ENCODE measurements around the gene TSPAN10.

The TSPAN10 gene

GRCh38 chr17:81660441-81660840 is 23.4 kb downstream of the TSPAN10 start:
- Histone ChIP-seq H3K36me3 (ENCODE audit: control insufficient read depth in 2 of 2, insufficient read depth in 2 of 2, low read length in 2 of 2) (peaks cover 0 to 3% of the 10 kb centered on the region in 2 donors), H3K27ac (ENCODE audit: low read depth in 2 of 2, low read length in 2 of 2) (no peak overlapping the region), H3K4me3 (ENCODE audit: low read length in 2 of 2) (no peak overlapping the region)

GRCh38 chr17:81662002-81662401 is 25.0 kb downstream of the TSPAN10 start:
- Histone ChIP-seq H3K27ac (ENCODE audit: low read depth in 2 of 2, low read length in 2 of 2) (no peak overlapping the region), H3K27me3 (ENCODE audit: control insufficient read depth in 2 of 2, insufficient read depth in 2 of 2, low read length in 2 of 2) (no peaks in the 10 kb centered on the region), H3K36me3 (ENCODE audit: control insufficient read depth in 2 of 2, insufficient read depth in 2 of 2, low read length in 2 of 2) (peaks cover 0 to 3% of the 10 kb centered on the region in 2 donors), H3K9ac (ENCODE audit: low read depth in 1 of 2, low read length in 2 of 2) (no peak overlapping the region), H3K9me3 (ENCODE audit: control insufficient read depth in 2 of 2, low read length in 2 of 2) (no peaks in the 10 kb centered on the region), H3K4me1 (ENCODE audit: control insufficient read depth in 2 of 2, insufficient read depth in 2 of 2, low read length in 2 of 2) (peaks cover 7 to 10% of the 10 kb centered on the region in 2 donors), H3K4me3 (ENCODE audit: low read length in 2 of 2) (no peak overlapping the region)

More at GRCh38 chr17:81660441-81660840, 23.4 kb downstream of the TSPAN10 start:
- no peak overlapping the region for H3K9ac ChIP-seq (ENCODE audit: low read depth in 1 of 2, low read length in 2 of 2)
- no peaks in the 10 kb centered on the region for H3K9me3 ChIP-seq (ENCODE audit: control insufficient read depth in 2 of 2, low read length in 2 of 2)
- no peaks in the 10 kb centered on the region for H3K27me3 ChIP-seq (ENCODE audit: control insufficient read depth in 2 of 2, insufficient read depth in 2 of 2, low read length in 2 of 2)
- peaks cover 2% of the 10 kb centered on the region in 2 donors for H3K4me1 ChIP-seq (ENCODE audit: control insufficient read depth in 2 of 2, insufficient read depth in 2 of 2, low read length in 2 of 2)

GRCh38 chr17:81664051-81664470 is 27.1 kb downstream of the TSPAN10 start:
- no peak overlapping the region for H3K4me3 ChIP-seq (ENCODE audit: low read length in 2 of 2)
- peaks cover 0 to 3% of the 10 kb centered on the region in 2 donors for H3K36me3 ChIP-seq (ENCODE audit: control insufficient read depth in 2 of 2, insufficient read depth in 2 of 2, low read length in 2 of 2)
- peaks cover 10 to 12% of the 10 kb centered on the region in 2 donors for H3K4me1 ChIP-seq (ENCODE audit: control insufficient read depth in 2 of 2, insufficient read depth in 2 of 2, low read length in 2 of 2)
- no peak overlapping the region for H3K27ac ChIP-seq (ENCODE audit: low read depth in 2 of 2, low read length in 2 of 2)
- no peak overlapping the region for H3K9ac ChIP-seq (ENCODE audit: low read depth in 1 of 2, low read length in 2 of 2)
- H3K27me3 ChIP-seq (ENCODE audit: control insufficient read depth in 2 of 2, insufficient read depth in 2 of 2, low read length in 2 of 2), result no peaks in the 10 kb centered on the region
- H3K9me3 ChIP-seq (ENCODE audit: control insufficient read depth in 2 of 2, low read length in 2 of 2), result no peaks in the 10 kb centered on the region

DNA sequence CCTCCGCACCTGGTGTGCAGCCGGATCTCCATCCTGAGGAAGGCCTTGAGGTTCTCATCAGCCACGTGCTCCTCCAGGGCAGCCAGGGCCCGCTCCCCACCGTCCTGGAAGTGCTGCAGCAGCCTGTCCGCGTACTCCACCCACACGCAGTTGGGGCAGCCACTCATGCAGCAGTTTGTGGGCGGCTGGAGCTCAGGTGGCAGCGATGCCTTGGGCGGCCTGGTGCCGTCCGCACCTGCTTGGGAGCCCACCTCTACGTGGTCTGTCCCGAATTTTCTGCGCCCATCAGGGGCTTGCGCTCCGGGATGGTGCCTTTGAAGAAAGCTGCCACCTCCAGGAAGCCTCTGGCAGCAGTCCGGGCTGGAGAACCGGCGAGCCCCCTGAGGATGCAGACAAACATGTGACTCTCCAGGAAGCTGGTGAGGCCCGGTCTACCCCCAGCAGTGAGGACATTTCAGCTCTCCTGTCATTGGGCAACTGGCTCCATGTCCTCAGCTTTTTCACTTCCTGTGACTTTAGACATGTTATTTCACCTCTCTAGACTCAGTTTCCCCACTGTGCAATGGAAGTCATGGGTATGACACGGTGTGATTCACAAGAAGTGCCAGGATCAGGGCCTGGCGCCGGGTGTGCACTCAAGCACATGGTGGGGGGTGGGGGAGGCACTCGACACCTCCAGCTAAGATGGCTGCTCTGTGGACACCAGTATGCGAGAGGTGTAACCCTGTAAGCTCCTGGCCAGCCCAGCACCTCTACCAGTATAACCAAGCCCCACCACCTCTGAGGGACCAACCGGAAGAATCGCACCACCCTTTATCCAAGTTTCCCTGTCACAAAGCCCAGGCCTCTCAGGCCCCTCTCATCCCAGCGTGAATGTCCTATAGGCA is 28.5 kb downstream of the TSPAN10 start:
- no peaks in the 10 kb centered on the region for H3K9me3 ChIP-seq (ENCODE audit: control insufficient read depth in 2 of 2, low read length in 2 of 2)
- H3K36me3 ChIP-seq (ENCODE audit: control insufficient read depth in 2 of 2, insufficient read depth in 2 of 2, low read length in 2 of 2), result peaks cover 7 to 8% of the 10 kb centered on the region in 2 donors
- peak overlapping the region; percentile 75 to 91 for H3K27ac ChIP-seq (ENCODE audit: low read depth in 2 of 2, low read length in 2 of 2)
- peak overlapping the region; percentile 90 to 92 for H3K9ac ChIP-seq (ENCODE audit: low read depth in 1 of 2, low read length in 2 of 2)
- H3K4me1 ChIP-seq (ENCODE audit: control insufficient read depth in 2 of 2, insufficient read depth in 2 of 2, low read length in 2 of 2), result peaks cover 10 to 12% of the 10 kb centered on the region in 2 donors
- peak overlapping the region; percentile 82 to 95 for H3K4me3 ChIP-seq (ENCODE audit: low read length in 2 of 2)
- no peaks in the 10 kb centered on the region for H3K27me3 ChIP-seq (ENCODE audit: control insufficient read depth in 2 of 2, insufficient read depth in 2 of 2, low read length in 2 of 2)

DNA sequence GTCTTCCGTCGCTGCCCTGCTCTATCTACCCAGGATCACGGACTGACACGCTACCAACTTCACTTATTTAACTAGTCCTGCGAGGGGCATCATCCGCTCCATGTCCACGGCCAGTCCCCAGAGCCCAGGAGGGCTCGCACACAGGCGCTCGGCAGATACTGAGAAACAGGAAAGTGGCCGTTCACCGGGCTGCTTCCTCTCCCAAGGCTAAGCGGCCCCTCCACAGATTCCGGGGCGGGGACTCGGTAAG is 29.0 kb downstream of the TSPAN10 start:
- Histone ChIP-seq H3K27ac (ENCODE audit: low read depth in 2 of 2, low read length in 2 of 2) (peak overlapping the region; percentile 75 to 91), H3K36me3 (ENCODE audit: control insufficient read depth in 2 of 2, insufficient read depth in 2 of 2, low read length in 2 of 2) (peaks cover 7 to 11% of the 10 kb centered on the region in 2 donors), H3K9me3 (ENCODE audit: control insufficient read depth in 2 of 2, low read length in 2 of 2) (no peaks in the 10 kb centered on the region), H3K9ac (ENCODE audit: low read depth in 1 of 2, low read length in 2 of 2) (peak overlapping the region; percentile 90 to 92), H3K4me1 (ENCODE audit: control insufficient read depth in 2 of 2, insufficient read depth in 2 of 2, low read length in 2 of 2) (peaks cover 10 to 12% of the 10 kb centered on the region in 2 donors), H3K27me3 (ENCODE audit: control insufficient read depth in 2 of 2, insufficient read depth in 2 of 2, low read length in 2 of 2) (no peaks in the 10 kb centered on the region), H3K4me3 (ENCODE audit: low read length in 2 of 2) (peak overlapping the region; percentile 82 to 95)

DNA sequence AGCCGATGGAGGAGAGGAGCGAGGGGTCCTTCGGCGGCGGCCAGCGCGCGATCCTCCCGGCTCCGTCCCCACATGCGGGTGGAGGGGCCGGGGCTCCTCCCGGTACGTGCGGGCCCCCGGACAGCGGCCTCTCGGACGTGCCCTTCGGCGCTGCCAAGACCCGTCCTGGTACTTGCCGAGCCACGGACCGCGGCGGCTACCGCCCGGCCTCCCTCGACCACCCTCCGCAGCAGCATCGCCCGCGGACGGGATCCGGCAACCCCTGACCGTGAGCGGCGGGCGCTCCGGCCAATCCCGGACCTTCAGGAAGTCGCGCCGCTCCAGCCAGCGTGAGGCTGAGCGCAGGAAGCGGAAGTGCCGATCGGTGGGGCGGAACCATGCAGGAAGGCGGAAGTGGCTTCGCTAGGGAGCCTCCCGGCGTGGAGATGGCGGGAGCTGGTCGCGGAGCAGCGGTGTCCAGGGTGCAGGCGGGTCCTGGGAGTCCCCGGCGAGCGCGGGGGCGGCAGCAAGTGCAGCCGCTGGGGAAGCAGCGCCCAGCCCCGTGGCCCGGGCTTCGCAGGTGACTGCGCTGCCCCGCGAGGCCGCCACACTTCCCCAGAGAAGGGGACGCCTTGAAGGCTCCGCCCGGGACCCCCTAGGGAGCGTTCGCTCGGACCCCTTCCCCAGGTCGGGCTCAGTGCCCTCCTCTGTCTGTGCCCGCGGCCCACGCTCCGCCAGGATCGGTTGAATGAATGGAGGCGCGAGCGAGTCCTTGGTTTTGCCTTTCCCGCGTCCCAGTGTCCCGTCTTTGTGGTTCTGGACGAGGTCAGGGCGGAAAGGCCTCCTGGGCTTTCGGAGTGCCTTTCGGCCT is 29.6 kb downstream of the TSPAN10 start, which contains the start of the genes CCDC137 and OXLD1:
TSS of gene CCDC137 (plus strand) at position 396 of the 850 bp plus-strand sequence. CDS start at position 426, 30 bp downstream.
TSS of gene OXLD1 (minus strand) at position 264 of the 850 bp plus-strand sequence. CDS start at position 236, 28 bp downstream.
- Histone ChIP-seq H3K4me1 (ENCODE audit: control insufficient read depth in 2 of 2, insufficient read depth in 2 of 2, low read length in 2 of 2) (peaks cover 10 to 12% of the 10 kb centered on the region in 2 donors), H3K4me3 (ENCODE audit: low read length in 2 of 2) (peak within 1 kb of the TSS; percentile 82 to 95), H3K27me3 (ENCODE audit: control insufficient read depth in 2 of 2, insufficient read depth in 2 of 2, low read length in 2 of 2) (no peaks in the 10 kb centered on the region), H3K36me3 (ENCODE audit: control insufficient read depth in 2 of 2, insufficient read depth in 2 of 2, low read length in 2 of 2) (peaks cover 12 to 16% of the 10 kb centered on the region in 2 donors), H3K27ac (ENCODE audit: low read depth in 2 of 2, low read length in 2 of 2) (peak within 1 kb of the TSS; percentile 75 to 91), H3K9me3 (ENCODE audit: control insufficient read depth in 2 of 2, low read length in 2 of 2) (no peaks in the 10 kb centered on the region), H3K9ac (ENCODE audit: low read depth in 1 of 2, low read length in 2 of 2) (peak within 1 kb of the TSS; percentile 90 to 92)

- Histone ChIP-seq H3K9me3 (ENCODE audit: control insufficient read depth in 2 of 2, low read length in 2 of 2) (no peaks in the 10 kb centered on the region), H3K27me3 (ENCODE audit: control insufficient read depth in 2 of 2, insufficient read depth in 2 of 2, low read length in 2 of 2) (no peaks in the 10 kb centered on the region), H3K4me3 (ENCODE audit: low read length in 2 of 2) (no peak overlapping the region), H3K27ac (ENCODE audit: low read depth in 2 of 2, low read length in 2 of 2) (no peak overlapping the region), H3K36me3 (ENCODE audit: control insufficient read depth in 2 of 2, insufficient read depth in 2 of 2, low read length in 2 of 2) (peaks cover 24 to 28% of the 10 kb centered on the region in 2 donors), H3K4me1 (ENCODE audit: control insufficient read depth in 2 of 2, insufficient read depth in 2 of 2, low read length in 2 of 2) (peaks cover 10 to 12% of the 10 kb centered on the region in 2 donors), H3K9ac (ENCODE audit: low read depth in 1 of 2, low read length in 2 of 2) (no peak overlapping the region)
Measured at GRCh38 chr17:81667754-81668153, 30.8 kb downstream of the TSPAN10 start.

GRCh38 chr17:81672504-81672903 is 35.5 kb downstream of the TSPAN10 start:
- Histone ChIP-seq H3K9ac (ENCODE audit: low read depth in 1 of 2, low read length in 2 of 2) (no peak overlapping the region), H3K36me3 (ENCODE audit: control insufficient read depth in 2 of 2, insufficient read depth in 2 of 2, low read length in 2 of 2) (peaks cover 23 to 35% of the 10 kb centered on the region in 2 donors), H3K4me1 (ENCODE audit: control insufficient read depth in 2 of 2, insufficient read depth in 2 of 2, low read length in 2 of 2) (peaks cover 0 to 2% of the 10 kb centered on the region in 2 donors), H3K27me3 (ENCODE audit: control insufficient read depth in 2 of 2, insufficient read depth in 2 of 2, low read length in 2 of 2) (no peaks in the 10 kb centered on the region), H3K27ac (ENCODE audit: low read depth in 2 of 2, low read length in 2 of 2) (no peak overlapping the region), H3K4me3 (ENCODE audit: low read length in 2 of 2) (no peak overlapping the region), H3K9me3 (ENCODE audit: control insufficient read depth in 2 of 2, low read length in 2 of 2) (no peaks in the 10 kb centered on the region)

GRCh38 chr17:81672954-81673353 is 36.0 kb downstream of the TSPAN10 start:
- H3K4me3 ChIP-seq (ENCODE audit: low read length in 2 of 2), result no peak overlapping the region
- H3K36me3 ChIP-seq (ENCODE audit: control insufficient read depth in 2 of 2, insufficient read depth in 2 of 2, low read length in 2 of 2), result peaks cover 23 to 35% of the 10 kb centered on the region in 2 donors
- no peaks in the 10 kb centered on the region for H3K27me3 ChIP-seq (ENCODE audit: control insufficient read depth in 2 of 2, insufficient read depth in 2 of 2, low read length in 2 of 2)
- H3K9me3 ChIP-seq (ENCODE audit: control insufficient read depth in 2 of 2, low read length in 2 of 2), result no peaks in the 10 kb centered on the region
- no peak overlapping the region for H3K27ac ChIP-seq (ENCODE audit: low read depth in 2 of 2, low read length in 2 of 2)
- H3K4me1 ChIP-seq (ENCODE audit: control insufficient read depth in 2 of 2, insufficient read depth in 2 of 2, low read length in 2 of 2), result peaks cover 0 to 2% of the 10 kb centered on the region in 2 donors
- H3K9ac ChIP-seq (ENCODE audit: low read depth in 1 of 2, low read length in 2 of 2), result no peak overlapping the region
